H1 (cell line): Measurements from ENCODE around the gene CCDC192.

ENCODE experiments used
- ATF3 ChIP-seq: IDR thresholded peaks from 2 replicates; pipeline ENCODE4 v1.6.1; 2011; ENCODE audit warnings: low read depth, mild to moderate bottlenecking, low read length; ENCODE audit not compliant: insufficient read depth
- CREB1 ChIP-seq: IDR thresholded peaks from 2 replicates; pipeline ENCODE4 v1.6.1; 2012; ENCODE audit warnings: inconsistent platforms
- CTCF ChIP-seq, 3 experiments: IDR thresholded peaks; 1 replicate in 2 of 3; 2 replicates in 1 of 3; pipeline versions ENCODE4 v1.5.1 to v1.6.1; 2011; ENCODE audit warnings: low read length in 3 of 3, mild to moderate bottlenecking in 3 of 3, inconsistent platforms in 2 of 3, low read depth in 1 of 3, moderate library complexity in 1 of 3; ENCODE audit not compliant: insufficient read depth in 1 of 3; ENCODE audit errors: control extremely low read depth in 1 of 3
- EZH2 ChIP-seq: fragments of 200-600 bp; sonication (generic); IDR thresholded peaks from 2 replicates; pipeline ENCODE4 v1.7.1; 2012; ENCODE audit warnings: low read depth, mild to moderate bottlenecking, moderate library complexity, low read length, inconsistent platforms; ENCODE audit not compliant: severe bottlenecking
- HDAC2 ChIP-seq, 2 experiments: fragments of 300-600 bp in 1 of 2; sonication (generic) in 1 of 2; IDR thresholded peaks; 2 replicates each; pipeline ENCODE4 v1.6.1; 2011 to 2012; ENCODE audit warnings: low read depth in 2 of 2, low read length in 2 of 2, mild to moderate bottlenecking in 2 of 2, moderate library complexity in 2 of 2, borderline replicate concordance in 1 of 2, inconsistent platforms in 1 of 2
- JUND ChIP-seq: IDR thresholded peaks from 2 replicates; pipeline ENCODE4 v1.6.1; 2011; ENCODE audit warnings: mild to moderate bottlenecking, improper control_type of control experiment, low read length
- POLR2A ChIP-seq, 2 experiments: IDR thresholded peaks; 1 replicate in 1 of 2; 2 replicates in 1 of 2; pipeline ENCODE4 v1.6.1; 2011; ENCODE audit warnings: low read depth in 2 of 2, low read length in 2 of 2, mild to moderate bottlenecking in 2 of 2; ENCODE audit errors: control extremely low read depth in 1 of 2
- POLR2AphosphoS5 ChIP-seq: IDR thresholded peaks from 2 replicates; pipeline ENCODE4 v1.6.1; 2011; ENCODE audit warnings: low read depth, low read length
- SIN3A ChIP-seq, 2 experiments: IDR thresholded peaks in 1 of 2; conservative IDR thresholded peaks in 1 of 2; 2 replicates each; pipeline ENCODE4 v1.6.1; 2011 to 2012; ENCODE audit warnings: low read length in 2 of 2, improper control_type of control experiment in 1 of 2, low read depth in 1 of 2, mild to moderate bottlenecking in 1 of 2
- SRF ChIP-seq: IDR thresholded peaks from 2 replicates; pipeline ENCODE4 v1.6.1; 2011; ENCODE audit warnings: mild to moderate bottlenecking, low read depth, low read length, moderate library complexity
- TCF12 ChIP-seq: IDR thresholded peaks from 2 replicates; pipeline ENCODE4 v1.6.1; 2011; ENCODE audit warnings: low read depth, mild to moderate bottlenecking, low read length

- TF ChIP-seq JUND (no peak), ATF3 (no peak), CTCF (IDR thresholded peaks at IDR 0.05; ENCODE audit: control extremely low read depth in 1 of 3, insufficient read depth in 1 of 3, low read depth in 1 of 3, low read length in 3 of 3) (no peak), POLR2A (IDR thresholded peaks at IDR 0.05; ENCODE audit: control extremely low read depth in 1 of 2, low read depth in 2 of 2, low read length in 2 of 2) (no peak), CREB1 (no peak), HDAC2 (IDR thresholded peaks at IDR 0.05; ENCODE audit: borderline replicate concordance in 1 of 2, low read depth in 2 of 2, low read length in 2 of 2) (no peak), SRF (no peak), POLR2AphosphoS5 (no peak), SIN3A (conservative IDR thresholded peaks at IDR 0.05 in 1 of 2, IDR thresholded peaks at IDR 0.05 in 1 of 2; ENCODE audit: low read depth in 1 of 2, low read length in 2 of 2) (no peak), EZH2 (no peak), TCF12 (no peak)
Measured at GRCh38 chr5:127846884-127847283, 143.7 kb downstream of the CCDC192 start.
